Activated CD4-positive, alpha-beta T cell treated with anti-CD3 and anti-CD28 coated beads, Interleukin-2, amount 50 U/mL, for 4 hours (primary cell): ENCODE measurements around the gene DAPK3.
"Not testable (repeated sequence)": the region's sequence is repeated elsewhere in the genome, so short reads cannot be mapped to it uniquely, and the experiment has no call there.

ENCODE experiments used
- DNase-seq, 2 experiments: peaks; one replicate each; pipeline ENCODE4 v3.0.0-alpha.2; 2020

Gene DAPK3

GRCh38 chr19:3952755-3953276 is 18.1 kb downstream of the DAPK3 start:
- not testable (repeated sequence) for DNase-seq

GRCh38 chr19:3950871-3951861 is 19.7 kb downstream of the DAPK3 start:
- DNase-seq: no peak

GRCh38 chr19:3949997-3950859 is 20.7 kb downstream of the DAPK3 start:
- DNase-seq: no peak

GRCh38 chr19:3949294-3949693 is 21.6 kb downstream of the DAPK3 start:
- no peak for DNase-seq

- DNase-seq: not testable (repeated sequence)
These were observed 23.5 kb downstream of the DAPK3 start for GRCh38 chr19:3947316-3947933.

GRCh38 chr19:3945838-3946237 is 25.1 kb downstream of the DAPK3 start:
- no peak for DNase-seq

GRCh38 chr19:3944018-3944721 is 26.7 kb downstream of the DAPK3 start:
- DNase-seq: no peak

GRCh38 chr19:3942790-3943409 is 28.0 kb downstream of the DAPK3 start:
- no peak for DNase-seq

- not testable (repeated sequence) for DNase-seq
These were observed 32.5 kb downstream of the DAPK3 start for GRCh38 chr19:3938300-3938950.

GRCh38 chr19:3936506-3937442 is 34.1 kb downstream of the DAPK3 start:
- no peak for DNase-seq

- DNase-seq: no peak
These were observed 37.7 kb downstream of the DAPK3 start, which contains the start of gene NMRK2 for GRCh38 chr19:3932931-3933810. TSS of gene NMRK2 (plus strand) at chr19:3933069. CDS start at chr19:3933672, 603 bp downstream.

GRCh38 chr19:3931041-3931440 is 39.9 kb downstream of the DAPK3 start:
- DNase-seq: no peak

- no peak for DNase-seq
These were observed 47.0 kb downstream of the DAPK3 start for GRCh38 chr19:3923912-3924311.

GRCh38 chr19:3923096-3923758 is 47.7 kb downstream of the DAPK3 start:
- no peak for DNase-seq

GRCh38 chr19:3919793-3920192 is 51.1 kb downstream of the DAPK3 start:
- DNase-seq: no peak

GRCh38 chr19:3916033-3916432 is 54.9 kb downstream of the DAPK3 start:
- no peak for DNase-seq

GRCh38 chr19:3914199-3914598 is 56.7 kb downstream of the DAPK3 start:
- DNase-seq: no peak

- DNase-seq: no peak
These were observed 60.8 kb downstream of the DAPK3 start for GRCh38 chr19:3910105-3910504.
